Cardiac septum (tissue), 1 donor: ENCODE results near the gene TBC1D30. TPM values are rescaled to one million over a fixed set of nuclear protein-coding genes. Genes with fewer than 3 reads are reported as not detected.
"Not testable (repeated sequence)": the region's sequence is repeated elsewhere in the genome, so short reads cannot be mapped to it uniquely, and the experiment has no call there.

Experiments
- DNase-seq: peaks from one replicate; pipeline ENCODE4 v3.0.0-alpha.2; 2020; ENCODE audit warnings: low spot score
- intact Hi-C: fragments of 100-400 bp; cut with DNase I; formaldehyde crosslinking; loops from one replicate; pipeline ENCODE4 v1.14.0; 2022
- total RNA-seq: library from RNA; stranded (reverse); fragmentation: NEBNext Ultra II Directional; extraction: Animal tissue kit (Norgen Biotek cat#: 25700); gene quantifications from one replicate; pipeline ENCODE4 v1.2.1, GENCODE V29; 2021
- donor health status: DM: no; HTN: no; CAD: no.

TBC1D30 gene
- total RNA-seq, 1 donor from 2014 or later = 1.8 TPM

DNA sequence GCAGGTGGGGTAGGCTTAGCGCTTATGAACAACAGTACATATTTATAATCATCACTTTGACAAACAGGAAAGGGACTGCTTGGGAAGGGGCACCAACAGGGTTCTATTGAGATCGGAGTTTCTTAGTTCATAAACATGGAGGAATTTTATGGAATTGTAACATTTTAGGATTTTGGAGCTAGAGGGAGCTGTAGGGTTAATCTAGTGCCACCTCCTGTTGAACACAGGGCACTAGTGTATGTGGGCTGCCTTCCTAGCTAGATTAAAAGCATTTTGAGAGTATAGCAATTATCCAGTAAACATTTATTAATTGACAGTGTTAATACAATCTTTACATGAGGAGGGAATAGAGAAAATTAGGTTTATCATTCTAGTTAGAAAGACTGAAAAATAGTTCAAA lies 23.1 kb upstream of the TBC1D30 start:
- intact Hi-C loops = no loop called here
- no peak for DNase-seq

DNA sequence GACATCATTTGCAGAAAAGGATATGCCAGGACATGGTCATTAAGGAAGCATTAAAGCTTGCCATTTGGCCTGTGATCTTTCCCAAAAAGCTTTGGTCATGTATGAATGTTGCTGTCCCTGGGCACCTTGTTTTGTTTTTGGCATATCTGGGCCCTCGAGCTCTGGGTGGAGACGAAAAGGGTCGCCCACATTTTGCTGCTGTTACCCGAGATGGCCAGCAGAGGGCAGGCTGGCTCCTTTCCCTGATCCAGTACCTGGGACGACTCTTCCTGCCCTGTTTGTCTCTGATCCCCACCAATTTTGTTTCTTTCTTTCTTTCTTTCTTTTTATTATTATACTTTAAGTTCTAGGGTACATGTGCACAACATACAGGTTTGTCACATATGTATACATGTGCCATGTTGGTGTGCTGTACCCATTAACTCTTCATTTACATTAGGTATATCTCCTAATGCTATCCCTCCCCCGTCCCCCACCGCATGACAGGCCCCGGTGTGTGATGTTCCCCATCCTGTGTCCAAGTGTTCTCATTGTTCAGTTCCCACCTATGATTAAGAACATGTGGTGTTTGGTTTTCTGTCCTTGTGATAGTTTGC lies 22.2 kb upstream of the TBC1D30 start:
- intact Hi-C loops, DNase-seq: not testable (repeated sequence)

- no peak for DNase-seq
- intact Hi-C loops = no loop called here
Observed at GRCh38 chr12:64806173-64806572, 18.3 kb upstream of the TBC1D30 start.

GRCh38 chr12:64806593-64807460 lies 17.6 kb upstream of the TBC1D30 start:
- intact Hi-C loops = no loop called here
- DNase-seq = no peak

GRCh38 chr12:64808110-64808509 lies 16.3 kb upstream of the TBC1D30 start:
- intact Hi-C loops = no loop called here
- DNase-seq = no peak

DNA sequence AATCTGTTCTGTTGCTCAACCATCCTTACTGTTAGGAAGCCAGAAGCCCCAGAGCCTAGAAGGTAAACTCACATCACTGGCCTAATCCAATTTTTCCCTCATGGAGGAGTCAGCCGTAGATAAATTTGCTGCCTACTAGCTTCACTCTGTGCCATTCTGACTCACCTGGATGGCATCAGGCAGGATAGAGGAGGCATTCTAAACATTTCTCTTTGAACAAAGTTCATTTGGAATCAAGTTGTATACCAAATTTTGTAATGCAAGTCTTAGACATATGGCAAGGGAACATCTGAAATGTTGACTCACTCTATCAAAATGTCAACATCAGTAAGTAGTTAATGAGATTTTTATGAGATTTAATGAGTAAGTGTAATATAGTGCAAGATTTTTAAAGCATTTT lies 13.6 kb upstream of the TBC1D30 start:
- DNase-seq = no peak
- intact Hi-C loops = no loop called here

GRCh38 chr12:64813723-64814122 lies 10.7 kb upstream of the TBC1D30 start:
- intact Hi-C loops = no loop called here
- DNase-seq = no peak

GRCh38 chr12:64814432-64814831 lies 10.0 kb upstream of the TBC1D30 start:
- intact Hi-C loops = no loop called here
- DNase-seq = no peak

- intact Hi-C loops = no loop called here
- no peak for DNase-seq
Observed at GRCh38 chr12:64819816-64820402, 4.5 kb upstream of the TBC1D30 start.

- intact Hi-C loops = no loop called here
- DNase-seq = no peak
Observed at GRCh38 chr12:64820593-64820992, 3.9 kb upstream of the TBC1D30 start.

GRCh38 chr12:64821116-64821630 lies 3.3 kb upstream of the TBC1D30 start:
- intact Hi-C loops = no loop called here
- DNase-seq = no peak

DNA sequence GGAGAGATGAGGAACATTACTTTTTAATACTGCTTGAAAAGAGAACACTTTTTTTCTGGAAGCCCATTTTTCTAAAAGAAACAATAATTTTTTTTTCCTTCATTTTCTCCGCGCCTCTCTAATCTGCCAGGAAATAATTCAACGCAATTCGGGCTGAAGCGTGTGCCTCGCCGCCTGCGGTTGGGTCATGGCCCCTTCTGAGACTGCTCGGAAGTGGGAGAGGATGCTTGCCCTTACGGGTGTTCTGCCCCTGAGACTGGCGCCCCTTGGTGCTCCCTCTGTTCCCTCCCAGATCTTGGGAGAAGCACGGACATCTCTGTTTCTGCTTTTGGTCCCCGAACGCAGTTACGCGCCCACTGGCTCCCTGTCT lies 332 bp upstream of the TBC1D30 start:
- intact Hi-C loops = no loop called here
- DNase-seq = no peak

DNA sequence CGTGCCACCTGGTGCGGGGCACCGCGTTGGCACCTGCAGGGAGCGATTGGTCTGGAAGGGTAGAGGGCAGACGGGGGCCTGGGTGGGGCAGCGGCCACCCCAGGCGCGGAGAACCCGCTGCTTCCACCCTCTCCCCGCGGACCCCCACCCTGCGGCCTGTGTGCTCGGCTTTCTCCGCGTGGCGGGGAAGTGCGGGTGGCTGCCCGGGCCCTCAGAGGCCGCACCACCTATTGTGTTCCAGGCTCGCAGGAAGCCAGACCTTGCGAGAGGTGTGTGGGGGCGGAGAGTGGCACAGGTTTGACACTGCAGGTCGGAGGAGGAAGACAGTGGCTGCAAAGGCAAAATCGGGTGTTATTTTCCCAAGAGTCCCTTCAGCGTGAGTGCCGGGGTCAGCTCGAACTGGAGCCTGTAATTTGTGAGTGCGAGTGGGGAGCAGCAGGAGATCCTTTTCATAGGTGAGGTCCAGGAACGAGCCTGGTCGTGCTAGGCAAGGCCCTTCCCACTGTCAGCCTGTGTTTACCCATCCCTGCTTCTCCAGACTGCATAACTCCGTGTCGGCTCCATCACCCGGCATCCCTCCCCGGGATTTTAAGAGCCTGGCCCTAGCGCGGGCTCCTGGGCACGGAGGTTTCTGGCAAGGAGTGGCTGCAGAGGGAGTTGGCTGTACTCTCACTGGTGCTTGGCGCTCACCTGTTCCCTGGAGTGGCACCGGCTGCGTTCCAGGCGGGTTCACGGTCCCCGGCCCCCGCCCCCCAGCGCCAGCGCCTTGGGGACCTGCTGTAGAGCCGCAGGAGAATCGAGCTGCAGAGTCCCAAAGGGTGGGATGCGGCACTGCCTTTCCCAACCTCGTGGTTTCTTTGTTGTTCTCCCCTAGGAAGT lies 935 bp downstream of the TBC1D30 start:
- DNase-seq = no peak
- intact Hi-C loops = no loop called here

DNA sequence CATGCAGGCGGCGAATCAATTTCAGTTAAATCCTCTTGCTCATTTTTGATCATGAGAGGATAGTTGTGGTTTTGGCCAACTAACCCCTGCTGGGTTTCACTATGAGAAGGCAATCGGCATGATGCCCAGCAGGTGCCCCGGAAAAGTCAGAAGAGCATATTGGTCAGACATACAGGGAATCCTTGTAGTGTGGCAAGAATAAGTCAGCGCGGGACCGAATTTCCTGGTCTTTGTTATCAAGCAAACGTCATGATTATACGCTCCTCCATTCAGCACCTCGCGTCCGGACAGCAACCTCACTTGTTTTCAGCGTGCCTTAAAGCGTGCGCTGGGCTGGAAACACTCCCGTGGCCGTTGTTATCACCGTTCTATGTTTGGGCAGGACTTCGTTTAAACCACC lies 1.8 kb downstream of the TBC1D30 start:
- intact Hi-C loops = no loop called here
- DNase-seq = no peak

DNA sequence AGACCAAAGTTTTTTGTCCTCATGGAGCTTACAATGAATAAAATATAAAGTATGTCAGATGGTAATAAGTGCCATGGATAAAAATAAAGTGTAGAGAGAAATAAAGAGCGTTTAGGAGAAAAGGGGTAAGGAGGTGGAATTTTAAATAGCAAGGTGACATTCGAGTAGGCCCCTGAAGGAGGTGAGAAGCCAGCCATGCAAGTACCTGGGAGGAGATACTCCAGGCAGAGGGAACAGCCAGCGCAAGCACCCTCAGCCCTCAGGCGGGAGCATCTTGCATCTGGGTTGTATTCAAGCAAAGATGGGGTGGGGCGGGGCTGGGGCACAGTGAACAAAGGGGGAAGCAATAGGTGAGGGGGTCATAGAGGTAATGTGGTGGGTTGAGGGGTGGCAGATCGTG lies 4.3 kb downstream of the TBC1D30 start:
- no peak for DNase-seq
- intact Hi-C loops = no loop called here

DNA sequence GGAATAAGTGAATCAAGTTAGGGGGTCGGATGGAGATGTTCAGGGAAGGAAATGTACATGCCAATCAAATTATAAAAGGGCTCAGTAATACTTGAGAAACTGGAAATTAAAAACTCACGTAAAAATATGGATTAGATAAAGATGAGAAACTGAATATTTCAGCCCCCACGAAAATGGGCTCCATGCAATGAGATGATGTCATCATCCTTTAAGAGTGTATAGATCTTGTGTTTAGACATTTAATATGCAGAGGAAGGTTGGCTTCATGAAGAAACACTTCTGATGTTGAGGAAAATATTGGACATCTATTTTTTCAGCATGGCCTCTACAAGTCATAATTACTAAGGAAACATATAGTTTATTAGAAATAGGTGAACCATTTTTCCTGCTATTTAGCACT lies 9.5 kb downstream of the TBC1D30 start:
- intact Hi-C loops = no loop called here
- DNase-seq = no peak

GRCh38 chr12:64835901-64836300 lies 11.5 kb downstream of the TBC1D30 start:
- DNase-seq = no peak
- intact Hi-C loops = no loop called here

GRCh38 chr12:64836856-64837255 lies 12.4 kb downstream of the TBC1D30 start:
- intact Hi-C loops = no loop called here
- DNase-seq = no peak

- no peak for DNase-seq
- intact Hi-C loops = no loop called here
Observed at GRCh38 chr12:64837427-64837826, 13.0 kb downstream of the TBC1D30 start.

GRCh38 chr12:64840119-64840518 lies 15.7 kb downstream of the TBC1D30 start:
- intact Hi-C loops = no loop called here
- DNase-seq = no peak
